ENCODE measurements around the gene NIPAL1.
A peak's percentile ranks its signal among the peaks of the same experiment; 100 is the strongest.
"Not testable (repeated sequence)": the region's sequence is repeated elsewhere in the genome, so short reads cannot be mapped to it uniquely, and the experiment has no call there.

Gene NIPAL1
- total RNA-seq: 0.58 to 17.3 (median 0.82) reads per million in 3 experiments

DNA sequence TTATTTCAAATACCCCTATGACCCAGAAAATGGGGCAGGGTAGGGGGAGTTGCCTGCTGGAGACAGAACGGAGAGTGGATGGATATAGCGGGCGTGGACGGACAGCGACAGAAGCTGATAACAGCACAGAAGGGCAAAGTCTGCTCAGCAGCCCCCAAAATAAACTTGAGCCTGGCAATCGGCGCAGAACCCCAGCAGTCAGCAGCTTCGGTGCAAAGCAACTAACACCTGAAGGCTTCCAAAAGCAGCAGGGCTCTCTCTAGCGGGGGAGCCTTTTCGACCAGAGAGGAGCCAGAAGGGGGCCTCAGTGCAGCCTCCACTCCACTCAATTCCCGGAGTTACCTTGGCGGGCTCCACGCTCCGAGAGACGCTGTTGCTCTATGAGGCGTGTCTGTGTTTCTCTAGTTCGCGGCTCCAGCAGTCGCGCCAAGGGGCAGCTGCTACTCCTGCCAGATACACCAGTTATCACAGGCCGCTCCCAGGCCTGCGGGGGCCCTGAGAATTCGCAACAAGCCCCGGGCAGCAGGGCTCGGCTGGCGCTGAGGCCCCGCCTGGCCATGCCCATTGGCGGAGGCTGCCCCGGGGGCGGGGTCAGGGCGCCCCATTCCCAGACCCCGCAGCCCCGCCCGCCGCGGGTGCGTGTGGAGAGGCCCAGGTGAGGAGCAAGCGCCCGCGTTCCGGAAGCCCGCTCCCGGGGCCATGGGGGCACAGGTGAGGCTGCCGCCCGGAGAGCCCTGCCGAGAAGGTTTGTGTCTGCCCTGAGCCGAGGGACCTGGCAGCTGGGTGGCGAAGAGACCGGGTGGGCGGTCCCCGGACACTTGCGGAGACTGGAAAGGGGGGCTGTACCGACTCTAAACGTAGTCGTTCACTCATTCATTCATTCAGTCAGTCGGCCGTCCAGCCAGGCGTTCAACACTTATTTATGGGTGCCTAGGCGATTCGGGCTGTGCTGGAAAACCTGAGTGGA, at the start of gene NIPAL1, which contains the start of gene CNGA1:
TSS of gene NIPAL1 (plus strand) at position 632 of the 967 bp plus-strand sequence. CDS start at position 700, 68 bp downstream.
TSS of gene CNGA1 (minus strand) at position 541 of the 967 bp plus-strand sequence. CDS start 63,992 bp downstream, outside the sequence.
- DNase-seq: peak; percentile 69

DNA sequence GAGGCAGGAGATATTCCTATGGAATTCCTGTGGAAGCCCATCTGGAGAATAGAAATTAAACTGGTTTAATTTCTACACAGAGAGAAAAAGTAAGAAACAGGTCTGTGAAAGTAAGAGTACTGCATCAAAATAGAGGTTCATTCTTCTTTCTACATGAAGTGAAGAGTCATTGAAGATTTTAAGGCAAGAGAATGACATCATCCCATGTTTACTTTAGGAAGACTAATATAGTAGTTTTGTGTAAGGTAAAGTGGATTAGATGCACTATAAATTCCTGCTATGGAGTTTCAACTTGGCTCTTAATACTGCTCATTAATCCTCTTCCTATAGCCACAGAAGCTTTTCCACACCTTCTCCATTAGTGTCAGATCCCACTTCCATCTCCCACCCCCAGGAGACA, 47.7 kb upstream of the NIPAL1 start:
- no peak for DNase-seq

DNA sequence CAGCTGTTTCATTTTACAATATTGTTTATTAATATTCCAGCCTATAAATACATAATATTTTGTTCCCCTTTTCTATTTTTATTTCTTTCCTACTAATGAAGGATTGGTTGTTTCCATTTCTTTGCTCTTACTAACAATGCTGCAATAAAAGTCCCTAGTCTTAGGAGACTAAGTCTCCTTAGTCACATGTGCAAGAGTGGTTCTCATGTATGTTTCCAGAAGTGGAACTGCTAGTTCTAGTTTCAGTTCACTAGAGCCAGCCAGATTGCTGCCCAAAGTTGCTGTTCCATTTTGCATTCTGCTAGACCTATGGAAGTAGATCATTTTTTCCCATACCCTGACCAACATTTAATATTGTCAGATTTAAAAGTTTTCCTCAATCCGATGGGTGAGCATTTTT, 44.4 kb upstream of the NIPAL1 start:
- DNase-seq: no peak

- DNase-seq: no peak
Observed at GRCh38 chr4:47972721-47973120, 43.9 kb upstream of the NIPAL1 start.

DNA sequence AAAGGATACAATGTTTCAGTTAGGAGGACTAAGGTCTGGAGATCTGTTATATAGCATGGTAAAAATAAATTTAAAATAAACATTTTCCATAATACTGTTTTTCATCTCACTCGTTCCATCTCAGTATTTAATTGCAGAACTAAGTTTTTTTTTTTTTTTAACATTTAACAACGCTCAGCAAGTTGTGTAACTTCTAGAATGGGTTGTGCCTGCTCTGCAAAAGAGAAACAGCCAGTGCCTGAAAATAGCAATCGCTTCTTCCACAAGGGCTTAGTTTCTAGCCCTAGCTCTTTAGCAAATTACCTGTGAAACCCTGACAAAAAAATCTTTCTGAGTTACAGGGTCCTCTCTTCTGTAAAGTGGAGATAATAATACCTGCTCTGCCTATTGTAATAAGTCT, 42.0 kb upstream of the NIPAL1 start:
- DNase-seq: no peak

- DNase-seq: no peak
Observed at GRCh38 chr4:47990145-47990544, 26.4 kb upstream of the NIPAL1 start.

- DNase-seq: not testable (repeated sequence)
Observed at GRCh38 chr4:47992475-47992874, 24.1 kb upstream of the NIPAL1 start.

GRCh38 chr4:47996021-47996420, 20.6 kb upstream of the NIPAL1 start:
- DNase-seq: no peak

DNA sequence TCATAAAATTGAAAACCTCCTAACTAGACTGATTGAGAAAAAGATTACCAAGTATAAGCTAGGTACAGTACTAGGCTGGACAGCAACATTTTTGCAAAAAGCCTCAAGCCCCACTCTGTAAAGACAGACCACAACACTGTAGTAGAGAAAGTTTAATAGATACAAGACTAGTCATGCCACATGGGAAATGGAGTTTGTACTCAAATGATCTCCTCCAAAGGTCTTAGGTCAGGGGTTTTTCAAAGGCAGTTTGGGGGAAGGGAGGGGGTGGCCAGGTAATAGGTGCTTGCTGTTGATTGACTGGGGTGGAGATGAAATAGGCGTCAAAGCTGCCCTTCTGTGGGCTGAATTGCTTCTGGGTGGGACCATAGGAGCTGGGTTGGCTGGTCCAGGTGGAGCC, 14.3 kb upstream of the NIPAL1 start:
- no peak for DNase-seq

DNA sequence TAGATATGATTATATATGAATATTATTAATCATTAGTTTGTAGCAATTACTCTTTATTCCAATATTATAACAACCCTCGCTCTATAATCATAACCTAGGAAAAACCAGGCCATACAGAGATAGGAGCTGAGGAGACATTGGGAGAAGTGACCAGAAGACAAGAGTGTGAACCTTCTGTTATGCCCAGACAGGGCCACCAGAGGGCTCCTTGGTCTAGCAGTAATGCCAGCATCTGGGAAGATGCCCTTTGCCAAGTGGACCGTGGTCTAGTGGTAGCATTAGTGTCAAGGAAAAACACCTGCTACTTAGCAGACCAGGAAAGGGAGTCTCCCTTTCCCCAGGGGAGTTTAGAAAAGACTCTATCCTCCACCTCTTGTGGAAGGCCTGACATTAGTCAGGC, 13.0 kb upstream of the NIPAL1 start:
- not testable (repeated sequence) for DNase-seq

GRCh38 chr4:48005781-48006180, 10.8 kb upstream of the NIPAL1 start:
- DNase-seq: no peak

- DNase-seq: no peak
Observed at GRCh38 chr4:48008021-48008596, 8.5 kb upstream of the NIPAL1 start.

GRCh38 chr4:48010906-48011305, 5.7 kb upstream of the NIPAL1 start:
- DNase-seq: not testable (repeated sequence)

- DNase-seq: no peak
Observed at GRCh38 chr4:48011722-48012121, 4.8 kb upstream of the NIPAL1 start.

- no peak for DNase-seq
Observed at GRCh38 chr4:48012824-48013223, 3.7 kb upstream of the NIPAL1 start.

GRCh38 chr4:48015216-48015615, 1.4 kb upstream of the NIPAL1 start:
- no peak for DNase-seq

- no peak for DNase-seq
Observed at GRCh38 chr4:48015678-48016077, 894 bp upstream of the NIPAL1 start.

- no peak for DNase-seq
Observed at GRCh38 chr4:48017108-48017571, 568 bp downstream of the NIPAL1 start.

DNA sequence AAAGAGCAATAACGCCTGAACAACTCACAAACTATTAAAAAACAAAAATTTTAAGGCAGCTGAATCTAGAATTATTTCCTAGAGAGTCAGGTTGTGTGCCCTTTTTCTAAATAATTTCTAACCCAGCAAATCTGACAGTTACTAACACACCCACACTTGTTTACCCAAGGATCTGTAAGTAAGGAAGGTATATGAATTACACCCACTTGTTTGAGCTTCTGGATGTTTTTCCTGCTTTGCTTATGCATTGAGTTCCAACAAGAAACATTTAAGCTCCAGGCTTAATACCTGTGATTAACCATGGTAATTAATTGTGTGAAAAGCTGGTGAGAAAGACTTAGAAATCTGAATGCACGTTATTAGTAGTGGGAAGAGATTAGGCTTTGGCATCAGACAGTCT, 1.5 kb downstream of the NIPAL1 start:
- no peak for DNase-seq

DNA sequence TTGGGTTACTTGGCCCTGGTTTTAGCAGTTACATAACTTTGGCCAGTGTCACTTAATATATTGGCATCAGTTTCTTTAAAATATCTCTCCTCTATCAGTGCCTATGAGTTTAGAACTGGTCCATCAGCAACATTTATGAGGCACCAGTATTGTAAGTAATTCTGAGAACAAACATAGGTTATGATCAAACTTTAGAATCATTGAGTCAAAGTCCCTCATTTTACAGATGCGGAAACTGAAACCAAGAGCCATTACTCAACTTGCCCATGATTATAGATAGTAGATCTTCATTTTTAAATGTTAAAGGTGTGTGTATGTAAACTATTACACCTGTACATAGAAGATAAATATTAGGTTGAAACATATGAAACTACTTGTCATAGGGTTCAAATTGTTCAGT, 4.5 kb downstream of the NIPAL1 start:
- DNase-seq: no peak

GRCh38 chr4:48022192-48022799, 5.7 kb downstream of the NIPAL1 start:
- no peak for DNase-seq

- DNase-seq: no peak
Observed at GRCh38 chr4:48024522-48024921, 8.0 kb downstream of the NIPAL1 start.

DNA sequence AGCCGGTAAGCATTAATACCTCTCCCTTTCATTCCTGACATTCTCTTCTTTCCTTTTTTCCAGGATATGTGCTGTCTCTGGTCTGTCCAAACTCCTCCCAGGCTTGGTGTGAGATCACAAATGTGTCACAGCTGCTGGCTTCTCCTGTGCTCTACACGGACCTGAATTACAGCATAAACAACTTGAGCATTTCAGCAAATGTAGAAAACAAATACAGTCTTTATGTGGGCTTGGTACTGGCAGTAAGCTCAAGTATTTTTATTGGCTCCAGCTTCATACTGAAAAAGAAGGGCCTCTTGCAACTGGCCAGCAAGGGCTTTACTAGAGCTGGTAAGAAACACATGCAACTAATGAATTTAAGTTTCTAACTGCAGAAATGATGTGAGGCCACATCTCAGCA, 8.4 kb downstream of the NIPAL1 start:
- DNase-seq: no peak
